ENCODE data around the gene PATJ.

DNA sequence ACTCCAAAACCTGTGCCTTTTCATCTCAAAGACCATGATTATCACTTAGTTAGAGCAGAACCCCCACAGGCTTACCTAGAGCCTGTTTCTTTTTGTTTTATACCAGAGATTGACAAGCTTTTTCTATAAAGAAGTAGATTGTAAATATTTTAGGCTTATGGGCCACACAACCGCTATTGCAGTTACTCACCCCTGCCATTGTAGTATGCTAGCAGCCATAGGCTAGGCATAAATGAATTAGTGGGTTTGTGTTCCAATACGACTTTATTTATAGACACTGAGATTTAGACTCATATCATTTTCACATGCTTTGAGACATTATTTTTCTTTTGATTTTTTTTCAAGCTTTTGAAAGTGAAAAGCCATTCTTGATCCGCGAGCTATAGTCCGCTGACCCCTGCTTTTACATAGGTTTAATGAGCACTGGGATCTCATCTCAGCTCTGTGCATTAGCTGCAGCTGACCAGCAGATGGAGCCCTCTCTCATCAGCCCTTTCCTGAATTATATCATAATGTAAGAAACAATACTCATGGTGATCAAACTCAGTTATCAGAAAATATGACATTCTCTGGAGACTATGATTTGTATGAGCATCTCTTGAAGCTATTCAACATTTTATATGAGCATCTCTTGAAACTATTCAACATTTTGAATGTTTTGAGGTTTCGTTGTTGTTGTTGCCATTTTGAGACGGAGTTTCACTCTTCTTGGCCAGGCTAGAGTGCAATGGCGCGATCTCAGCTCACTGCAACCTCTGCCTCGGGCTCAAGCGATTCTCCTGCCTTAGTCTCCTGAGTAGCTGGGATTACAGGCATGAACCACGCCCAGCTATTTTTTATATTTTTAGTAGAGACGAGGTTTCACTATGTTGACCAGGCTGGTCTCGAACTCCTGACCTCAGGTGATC, 340.4 kb downstream of the PATJ start:
- TF ChIP-seq EZH2 (IDR thresholded peaks at IDR 0.05) (no peak), FOXP2 (optimal IDR thresholded peaks at IDR 0.05; ENCODE audit: control extremely low read depth, extremely low read length, insufficient read depth) (no peak), POLR2AphosphoS5 (IDR thresholded peaks at IDR 0.05; ENCODE audit: borderline replicate concordance, low read depth, low read length) (no peak)
